Measurements from ENCODE around the gene CR1L. TPM values are rescaled to one million over a fixed set of nuclear protein-coding genes. Genes with fewer than 3 reads are reported as not detected.

CR1L gene
- total and polyA plus RNA-seq, 2 of the 8 experiments (the other 6 are each of a cell fraction or from before 2014, with no cell fraction given): 0.39 TPM; not detected in 1

- POLR2A ChIA-PET (ENCODE audit: partially characterized antibody): interaction anchor here (1.2 kb wide), 1 partner anchor 351 kb away, joined by 3 read pairs; the partner anchor contains the start of gene CD55
- TF ChIP-seq SRF (IDR thresholded peaks at IDR 0.05; ENCODE audit: low read depth, low read length) (no peak), JUND (IDR thresholded peaks at IDR 0.05; ENCODE audit: low read length) (no peak), RAD21 (IDR thresholded peaks at IDR 0.05 in 1 of 2, conservative IDR thresholded peaks at IDR 0.05 in 1 of 2; ENCODE audit: low read depth in 2 of 2, low read length in 2 of 2) (peak; percentile 96 to 97), SIRT6 (IDR thresholded peaks at IDR 0.05; ENCODE audit: low read length) (no peak)
- TF ChIP-seq, protein P1, sequence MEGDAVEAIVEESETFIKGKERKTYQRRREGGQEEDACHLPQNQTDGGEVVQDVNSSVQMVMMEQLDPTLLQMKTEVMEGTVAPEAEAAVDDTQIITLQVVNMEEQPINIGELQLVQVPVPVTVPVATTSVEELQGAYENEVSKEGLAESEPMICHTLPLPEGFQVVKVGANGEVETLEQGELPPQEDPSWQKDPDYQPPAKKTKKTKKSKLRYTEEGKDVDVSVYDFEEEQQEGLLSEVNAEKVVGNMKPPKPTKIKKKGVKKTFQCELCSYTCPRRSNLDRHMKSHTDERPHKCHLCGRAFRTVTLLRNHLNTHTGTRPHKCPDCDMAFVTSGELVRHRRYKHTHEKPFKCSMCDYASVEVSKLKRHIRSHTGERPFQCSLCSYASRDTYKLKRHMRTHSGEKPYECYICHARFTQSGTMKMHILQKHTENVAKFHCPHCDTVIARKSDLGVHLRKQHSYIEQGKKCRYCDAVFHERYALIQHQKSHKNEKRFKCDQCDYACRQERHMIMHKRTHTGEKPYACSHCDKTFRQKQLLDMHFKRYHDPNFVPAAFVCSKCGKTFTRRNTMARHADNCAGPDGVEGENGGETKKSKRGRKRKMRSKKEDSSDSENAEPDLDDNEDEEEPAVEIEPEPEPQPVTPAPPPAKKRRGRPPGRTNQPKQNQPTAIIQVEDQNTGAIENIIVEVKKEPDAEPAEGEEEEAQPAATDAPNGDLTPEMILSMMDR (IDR thresholded peaks at IDR 0.05; ENCODE audit: control extremely low read depth in 1 of 3, insufficient read depth in 1 of 3, low read depth in 1 of 3, low read length in 3 of 3): peak in 2 of 3 experiments; percentile 85 to 86; a peak in 3 of 4 replicates
- TF ChIP-seq, protein P2, sequence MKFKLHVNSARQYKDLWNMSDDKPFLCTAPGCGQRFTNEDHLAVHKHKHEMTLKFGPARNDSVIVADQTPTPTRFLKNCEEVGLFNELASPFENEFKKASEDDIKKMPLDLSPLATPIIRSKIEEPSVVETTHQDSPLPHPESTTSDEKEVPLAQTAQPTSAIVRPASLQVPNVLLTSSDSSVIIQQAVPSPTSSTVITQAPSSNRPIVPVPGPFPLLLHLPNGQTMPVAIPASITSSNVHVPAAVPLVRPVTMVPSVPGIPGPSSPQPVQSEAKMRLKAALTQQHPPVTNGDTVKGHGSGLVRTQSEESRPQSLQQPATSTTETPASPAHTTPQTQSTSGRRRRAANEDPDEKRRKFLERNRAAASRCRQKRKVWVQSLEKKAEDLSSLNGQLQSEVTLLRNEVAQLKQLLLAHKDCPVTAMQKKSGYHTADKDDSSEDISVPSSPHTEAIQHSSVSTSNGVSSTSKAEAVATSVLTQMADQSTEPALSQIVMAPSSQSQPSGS (IDR thresholded peaks at IDR 0.05; ENCODE audit: low read length): no peak
- CTCF ChIA-PET (ENCODE audit: partially characterized antibody): interaction anchor here (0.6 to 3.3 kb wide), 24 partner anchors 13 to 946 kb away, joined by 3 to 36 read pairs (median 4); partner anchors contain the start of gene CR2
- no peak overlapping the region for H3K9ac ChIP-seq (replicated peaks in 1 of 4; ENCODE audit: extremely low read depth in 1 of 4, low read depth in 3 of 4, low read length in 3 of 4)
- H3K4ac ChIP-seq (replicated peaks; ENCODE audit: insufficient read length, low read depth, low read length): no peak overlapping the region
- H3K27me3 ChIP-seq (replicated peaks in 1 of 4; ENCODE audit: control insufficient read depth in 3 of 4, extremely low read depth in 1 of 4, insufficient read depth in 3 of 4, low read length in 3 of 4): no peaks in the 10 kb centered on the region
- no peak overlapping the region for H3K18ac ChIP-seq (ENCODE audit: extremely low read depth, low read length)
- H3K27ac ChIP-seq (ENCODE audit: low read depth, low read length): no peak overlapping the region
- peak overlapping the region; percentile 90; the same call in 1 of the 2 replicates for H2AFZ ChIP-seq (ENCODE audit: low read length)
- WGBS, 2 experiments (ENCODE audit: extremely low coverage in 1 of 2, insufficient coverage in 1 of 2, insufficient read length in 1 of 2, insufficient replicate concordance in 2 of 2, low coverage in 1 of 2, low lambda C conversion rate in 2 of 2, missing lambda C conversion rate in 1 of 2): 31% methylated on average over 5 of the region's 5 CpGs; no CpG with 5 or more reads in 1 of the 2 experiments
- no peak overlapping the region for H4K5ac ChIP-seq (ENCODE audit: insufficient read length, low read depth, low read length)
- H3K36me3 ChIP-seq (ENCODE audit: control insufficient read depth in 2 of 4, insufficient read depth in 4 of 4, low read length in 3 of 4): no peaks in the 10 kb centered on the region
- H3K56ac ChIP-seq (replicated peaks; ENCODE audit: insufficient read length, low read depth, low read length): no peak overlapping the region
- H2BK12ac ChIP-seq (ENCODE audit: low read depth, low read length): no peak overlapping the region
- H3K23ac ChIP-seq (ENCODE audit: insufficient read length): no peak overlapping the region
- no peak overlapping the region for H4K8ac ChIP-seq (ENCODE audit: extremely low read depth, insufficient read depth, low read length)
- H3K23me2 ChIP-seq (ENCODE audit: low read depth, low read length): no peaks in the 10 kb centered on the region
- FAIRE-seq (peak; percentile 60), DNase-seq (ENCODE audit: low read depth in 1 of 2, low spot score in 2 of 2) (peak in 1 of 2 experiments; percentile 10)
- no peak overlapping the region for H2AK5ac ChIP-seq (ENCODE audit: low read depth, low read length)
- H3K14ac ChIP-seq (ENCODE audit: insufficient read length): no peak overlapping the region
- no peak overlapping the region for H2BK20ac ChIP-seq (ENCODE audit: low read length)
- no peaks in the 10 kb centered on the region for H3K79me2 ChIP-seq (ENCODE audit: control insufficient read depth in 1 of 2, insufficient read depth in 2 of 2, low read length in 2 of 2)
- H3K9me3 ChIP-seq (ENCODE audit: insufficient read depth in 2 of 2, low read depth in 1 of 2, low read length in 1 of 2): no peaks in the 10 kb centered on the region
- no peaks in the 10 kb centered on the region for H4K20me1 ChIP-seq (replicated peaks in 1 of 2; ENCODE audit: control insufficient read depth in 1 of 2, insufficient read depth in 2 of 2, low read length in 2 of 2)
- H2BK120ac ChIP-seq (replicated peaks; ENCODE audit: low read depth, low read length): no peak overlapping the region
- H4K91ac ChIP-seq (replicated peaks; ENCODE audit: insufficient read length, low read length): no peak overlapping the region
- no peak overlapping the region for H2BK5ac ChIP-seq (ENCODE audit: low read depth, low read length)
- H3K4me3 ChIP-seq (ENCODE audit: extremely low read depth in 1 of 4, insufficient read depth in 2 of 4, low read depth in 3 of 4, low read length in 4 of 4): no peak overlapping the region
- H2BK15ac ChIP-seq (ENCODE audit: low read length): no peak overlapping the region
- no peaks in the 10 kb centered on the region; a peak in 1 of 7 replicates for H3K4me1 ChIP-seq (replicated peaks in 1 of 4; ENCODE audit: control insufficient read depth in 3 of 4, insufficient read depth in 4 of 4, low read length in 3 of 4)
- no peaks in the 10 kb centered on the region for H3K79me1 ChIP-seq (ENCODE audit: low read depth, low read length)
- no peak overlapping the region for H3K4me2 ChIP-seq (ENCODE audit: insufficient read depth in 1 of 2, low read depth in 2 of 2, low read length in 2 of 2)
These were observed 27.7 kb downstream of the CR1L start for GRCh38 chr1:207672522-207673130.
